Measurements from ENCODE around the gene PACRGL.

Gene PACRGL

GRCh38 chr4:20700007-20700761, at the start of gene PACRGL:
Gene PACRGL, plus strand, starts transcription at chr4:20700458. Its CDS starts 4,024 bp downstream, at chr4:20704482.
- peak; percentile 62 for DNase-seq (ENCODE audit: low read depth)

- no peak for DNase-seq (ENCODE audit: low read depth)
Measured at GRCh38 chr4:20652226-20652885, 47.9 kb upstream of the PACRGL start.

GRCh38 chr4:20658456-20658855, 41.8 kb upstream of the PACRGL start:
- DNase-seq (ENCODE audit: low read depth) = no peak

GRCh38 chr4:20662851-20663250, 37.4 kb upstream of the PACRGL start:
- peak; percentile 19 for DNase-seq (ENCODE audit: low read depth)

- DNase-seq (ENCODE audit: low read depth) = no peak
Measured at GRCh38 chr4:20666012-20666860, 34.0 kb upstream of the PACRGL start.

- no peak for DNase-seq (ENCODE audit: low read depth)
Measured at GRCh38 chr4:20672262-20672661, 28.0 kb upstream of the PACRGL start.

- DNase-seq (ENCODE audit: low read depth) = no peak
Measured at GRCh38 chr4:20675786-20676185, 24.5 kb upstream of the PACRGL start.

- DNase-seq (ENCODE audit: low read depth) = no peak
Measured at GRCh38 chr4:20676501-20677197, 23.6 kb upstream of the PACRGL start.

- no peak for DNase-seq (ENCODE audit: low read depth)
Measured at GRCh38 chr4:20678400-20678799, 21.9 kb upstream of the PACRGL start.

GRCh38 chr4:20679951-20680350, 20.3 kb upstream of the PACRGL start:
- DNase-seq (ENCODE audit: low read depth) = no peak

GRCh38 chr4:20680736-20681135, 19.5 kb upstream of the PACRGL start:
- DNase-seq (ENCODE audit: low read depth) = no peak

GRCh38 chr4:20681271-20681670, 19.0 kb upstream of the PACRGL start:
- DNase-seq (ENCODE audit: low read depth) = no peak

GRCh38 chr4:20682853-20683252, 17.4 kb upstream of the PACRGL start:
- DNase-seq (ENCODE audit: low read depth) = no peak

- DNase-seq (ENCODE audit: low read depth) = no peak
Measured at GRCh38 chr4:20683766-20684165, 16.5 kb upstream of the PACRGL start.

GRCh38 chr4:20684852-20685763, 15.2 kb upstream of the PACRGL start:
- DNase-seq (ENCODE audit: low read depth) = no peak

GRCh38 chr4:20687864-20688263, 12.4 kb upstream of the PACRGL start:
- DNase-seq (ENCODE audit: low read depth) = peak; percentile 57

- DNase-seq (ENCODE audit: low read depth) = no peak
Measured at GRCh38 chr4:20696815-20697214, 3.4 kb upstream of the PACRGL start.

GRCh38 chr4:20698382-20698781, 1.9 kb upstream of the PACRGL start:
- DNase-seq (ENCODE audit: low read depth) = no peak

GRCh38 chr4:20698820-20699219, 1.4 kb upstream of the PACRGL start:
- no peak for DNase-seq (ENCODE audit: low read depth)

GRCh38 chr4:20711335-20711734, 11.1 kb downstream of the PACRGL start:
- no peak for DNase-seq (ENCODE audit: low read depth)

- DNase-seq (ENCODE audit: low read depth) = no peak
Measured at GRCh38 chr4:20723019-20723418, 22.8 kb downstream of the PACRGL start.

All from non-pigmented ciliary epithelial cell (primary cell).